Kasumi-1 (cell line): ENCODE results near the gene CASQ2.

Source experiments
- DNase-seq, 2 experiments: peaks; one replicate each; lab custom pipeline; 2025; lab: John Stamatoyannopoulos, UW

Gene CASQ2

DNA sequence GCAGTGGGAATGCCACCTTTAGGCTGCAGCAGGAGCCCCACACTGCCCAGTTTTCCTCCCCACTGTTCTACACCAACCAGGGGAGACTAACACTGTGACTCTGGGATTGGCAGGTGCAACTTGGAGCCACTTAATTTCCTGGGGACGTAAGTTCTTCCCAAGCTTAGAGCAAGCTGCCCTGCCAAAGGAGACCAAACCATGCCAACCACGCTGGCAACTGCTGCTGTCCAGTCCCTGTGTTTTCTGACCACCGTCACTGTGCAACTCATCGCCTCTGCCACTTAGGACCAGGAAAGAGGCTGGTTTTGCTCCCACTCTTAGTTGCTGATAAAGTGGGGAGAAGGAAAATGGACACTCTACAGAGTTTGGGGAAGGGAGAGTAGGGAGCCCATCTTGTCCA is 76.3 kb downstream of the CASQ2 start:
- DNase-seq = no peak

- no peak for DNase-seq
Observed at GRCh38 chr1:115690972-115691371, 77.5 kb downstream of the CASQ2 start.

DNA sequence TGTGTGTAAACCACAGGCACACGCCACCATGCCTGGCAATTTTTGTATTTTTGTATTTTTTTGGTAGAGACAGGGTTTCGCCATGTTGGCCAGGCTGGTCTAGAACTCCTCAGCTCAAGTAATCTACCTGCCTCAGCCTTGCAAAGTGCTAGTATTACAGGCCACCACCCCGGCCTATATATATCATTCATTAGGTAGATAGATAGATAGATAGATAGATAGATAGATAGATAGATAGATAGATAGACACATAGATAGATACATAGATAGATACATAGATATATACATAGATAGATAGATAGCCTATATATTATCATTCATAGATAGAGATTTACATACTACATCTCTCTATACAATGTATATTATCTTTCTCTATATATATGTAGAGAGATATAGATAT is 80.8 kb downstream of the CASQ2 start:
- no peak for DNase-seq

- DNase-seq = no peak
Observed at GRCh38 chr1:115685029-115685705, 83.3 kb downstream of the CASQ2 start.

GRCh38 chr1:115682792-115683191 is 85.7 kb downstream of the CASQ2 start:
- no peak for DNase-seq

DNA sequence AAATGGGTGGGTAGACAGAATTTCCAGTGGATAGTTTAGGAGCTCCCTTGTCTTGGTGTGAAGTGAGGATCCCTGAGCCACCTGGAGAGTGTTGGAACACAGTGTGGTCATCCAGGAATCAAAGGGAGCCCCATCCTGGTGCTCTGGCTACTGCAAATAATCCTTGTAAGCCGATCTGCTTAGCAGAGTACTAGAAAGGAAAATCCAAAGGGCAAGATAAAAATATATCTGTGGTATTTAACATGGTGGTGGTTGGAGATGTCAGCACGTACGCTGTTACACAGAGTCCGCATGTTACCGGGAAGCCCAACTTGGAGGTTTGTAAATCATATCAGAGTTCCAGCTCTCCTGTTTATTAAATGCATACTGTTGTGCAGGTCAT is 87.8 kb downstream of the CASQ2 start:
- no peak for DNase-seq

DNA sequence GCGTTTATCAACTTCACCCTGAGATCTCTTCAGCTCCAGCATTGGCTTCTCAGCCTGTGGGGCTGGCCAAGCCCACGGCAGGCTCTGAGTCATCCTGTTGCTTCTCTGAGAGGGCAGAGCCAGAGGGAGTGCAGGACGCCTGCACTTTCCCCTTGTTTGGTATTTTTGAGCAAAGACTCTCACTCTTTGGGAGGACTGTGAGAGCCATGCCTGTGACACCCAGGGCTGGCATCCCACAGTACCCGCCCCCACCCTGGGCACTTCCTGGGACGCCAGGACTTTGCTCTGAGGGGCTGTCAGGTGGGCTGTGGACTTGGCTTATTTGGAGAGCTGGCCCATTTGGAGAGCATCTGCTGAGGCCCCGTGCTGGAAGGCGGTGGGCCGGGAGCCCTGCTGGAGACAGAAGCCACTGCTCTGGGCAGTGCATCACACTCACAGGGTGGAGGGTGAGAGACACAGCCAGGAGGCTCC is 89.3 kb downstream of the CASQ2 start:
- no peak for DNase-seq

GRCh38 chr1:115678141-115678540 is 90.4 kb downstream of the CASQ2 start:
- no peak for DNase-seq

DNA sequence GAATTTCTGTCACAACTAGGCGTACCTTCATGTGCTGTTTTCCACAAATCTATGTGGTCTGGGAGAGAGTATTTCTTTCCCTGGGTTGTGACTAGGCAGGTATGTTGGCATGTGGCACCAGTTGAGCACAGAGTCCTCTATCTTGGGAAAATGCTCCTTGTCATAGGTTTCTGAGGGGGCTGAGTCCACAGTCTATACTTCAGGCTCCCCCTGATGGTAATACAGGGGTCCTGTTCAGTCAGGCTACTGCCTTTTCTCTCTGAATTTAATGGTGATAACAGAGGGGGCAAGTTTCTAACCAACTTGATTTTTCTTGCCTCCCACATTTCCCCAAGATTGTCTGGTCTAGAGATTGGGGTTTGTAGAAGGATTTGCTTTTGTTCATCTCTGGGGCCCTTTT is 90.9 kb downstream of the CASQ2 start:
- no peak for DNase-seq

GRCh38 chr1:115677182-115677555 is 91.3 kb downstream of the CASQ2 start:
- DNase-seq = no peak

GRCh38 chr1:115676498-115677181 is 91.9 kb downstream of the CASQ2 start:
- no peak for DNase-seq

- no peak for DNase-seq
Observed at GRCh38 chr1:115672224-115673009, 96.1 kb downstream of the CASQ2 start.

DNA sequence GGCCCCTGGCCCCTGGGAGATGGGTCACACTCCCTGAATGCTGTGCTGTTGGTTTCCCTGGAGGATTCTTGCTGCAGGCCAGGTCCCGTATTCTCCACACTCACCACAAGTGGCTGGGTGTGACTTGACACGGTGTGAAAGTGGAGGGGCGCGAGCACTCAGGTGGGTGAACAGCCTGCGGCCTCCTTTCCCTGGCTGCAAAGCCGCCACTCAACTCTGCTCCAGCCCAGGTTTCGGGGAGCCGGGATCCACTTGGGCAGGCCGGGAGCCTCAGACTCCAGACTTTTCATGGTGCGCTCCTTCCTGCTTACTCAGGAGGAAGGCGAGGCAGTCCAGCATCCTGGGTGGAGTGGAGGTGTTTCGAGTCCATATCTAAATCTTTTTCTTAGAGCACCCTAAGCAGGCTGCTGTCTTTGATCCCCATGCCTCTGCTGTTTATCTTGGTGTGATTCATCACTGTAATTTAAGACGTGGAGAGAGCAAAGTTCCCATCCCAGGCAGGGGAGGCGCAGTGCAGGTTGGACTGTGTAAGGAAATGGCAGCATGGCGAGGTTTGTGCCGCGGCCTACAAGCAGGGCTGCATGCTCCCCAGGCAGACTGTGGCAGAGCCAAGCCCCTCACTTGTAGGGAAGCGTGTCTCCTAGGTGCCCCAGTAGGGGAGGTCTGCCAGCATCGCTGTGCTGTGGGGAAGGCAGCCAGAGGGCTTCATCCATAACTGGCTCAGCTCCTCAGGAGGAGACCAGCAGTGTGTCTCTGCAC is 97.2 kb downstream of the CASQ2 start:
- no peak for DNase-seq

- DNase-seq = no peak
Observed at GRCh38 chr1:115670476-115671175, 97.9 kb downstream of the CASQ2 start.

DNA sequence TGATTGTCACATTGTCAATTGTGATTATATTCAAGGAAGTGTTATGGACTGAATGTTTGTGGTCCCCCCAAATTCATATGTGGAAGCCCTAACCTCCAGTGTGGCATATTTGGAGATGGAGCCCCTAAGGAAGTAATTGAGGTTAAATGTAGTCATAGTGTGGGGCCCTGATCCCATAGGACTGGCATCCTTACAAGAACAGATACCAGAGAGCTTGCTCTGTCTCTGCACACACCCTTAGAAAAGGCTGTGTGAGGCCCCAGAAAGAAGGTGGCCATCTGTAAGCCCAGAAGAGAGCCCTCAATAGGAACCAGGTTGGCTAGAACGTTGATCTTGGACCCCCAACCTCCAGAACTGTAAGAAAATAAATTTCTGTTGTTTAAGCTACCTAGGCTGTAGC is 98.6 kb downstream of the CASQ2 start:
- DNase-seq = no peak

DNA sequence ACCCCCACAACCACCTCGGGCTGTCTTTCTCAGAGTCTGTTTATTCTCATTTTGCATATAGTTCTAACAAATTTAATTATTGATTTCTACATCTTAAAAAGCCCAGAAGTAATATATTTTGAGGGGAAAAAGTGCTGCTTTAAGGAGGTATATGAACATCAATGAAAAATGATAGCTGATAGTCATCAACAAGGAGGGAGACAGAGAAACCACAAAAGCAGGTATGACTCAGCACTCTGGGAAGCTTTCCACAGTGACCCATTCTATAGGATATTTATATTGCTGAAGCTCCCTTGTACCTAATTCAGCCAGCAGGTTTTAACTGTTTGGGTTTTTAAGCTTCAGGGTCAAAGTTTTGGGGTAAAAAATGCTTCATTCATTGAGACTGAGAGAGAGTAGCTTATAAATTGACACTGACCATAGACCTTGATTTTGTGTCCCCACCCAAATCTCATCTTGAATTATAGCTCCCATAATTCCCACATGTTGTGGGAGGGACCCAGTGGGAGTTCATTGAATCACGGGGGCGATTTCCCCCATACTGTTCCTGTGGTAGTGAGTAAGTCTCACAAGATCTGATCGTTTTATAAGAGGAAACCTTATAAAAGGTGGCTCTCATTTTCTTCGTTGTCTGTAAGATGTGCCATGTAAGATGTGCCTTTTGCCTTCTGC is 99.4 kb downstream of the CASQ2 start:
- DNase-seq = peak in 1 of 2 experiments; percentile 14

DNA sequence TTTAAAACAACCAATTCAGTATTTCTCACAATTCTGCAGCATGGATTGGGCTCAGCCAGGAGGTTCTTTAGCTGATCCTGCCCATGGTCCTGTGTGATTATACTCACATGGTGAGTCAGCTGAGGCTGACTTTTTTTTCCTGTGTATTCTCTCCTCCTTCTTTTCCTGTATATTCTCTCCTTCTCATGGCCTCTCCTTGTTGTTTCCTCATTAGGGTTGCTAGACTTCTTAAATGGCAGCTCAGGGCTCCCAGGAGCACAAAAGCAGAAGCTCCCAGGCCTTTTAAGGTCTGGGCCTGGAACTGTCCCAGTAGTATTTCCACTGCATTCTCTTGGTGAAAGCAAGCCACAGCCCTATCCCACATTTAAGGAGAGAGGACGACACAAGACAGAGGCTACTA is 99.9 kb downstream of the CASQ2 start:
- peak; percentile 24 to 34 for DNase-seq

- DNase-seq = no peak
Observed at GRCh38 chr1:115666702-115667101, 101.8 kb downstream of the CASQ2 start.

GRCh38 chr1:115666206-115666605 is 102.3 kb downstream of the CASQ2 start:
- no peak for DNase-seq

- DNase-seq = no peak
Observed at GRCh38 chr1:115665319-115666096, 103.0 kb downstream of the CASQ2 start.
